MM.1S (cell line): Measurements from ENCODE around the gene AQP5.

Experiments
- CTCF ChIP-seq: fragments of 300-600 bp; sonication (generic); IDR thresholded peaks from 2 replicates; pipeline ENCODE4 v1.5.1; 2016; ENCODE audit warnings: antibody characterized with exemption, low read length, mixed read lengths
- EZH2phosphoT487 ChIP-seq: fragments of 300-600 bp; sonication (generic); IDR thresholded peaks from 2 replicates; pipeline ENCODE4 v1.6.1; 2018; ENCODE audit warnings: antibody characterized with exemption, low read length

GRCh38 chr12:49916129-49916919 lies 45.3 kb upstream of the AQP5 start:
- TF ChIP-seq CTCF (no peak), EZH2phosphoT487 (no peak)
